Common myeloid progenitor, CD34-positive (primary cell): ENCODE results near the gene CLOCK.

Experiments used
- CTCF ChIA-PET: fragments of 350-600 bp; sonication (Branson Sonifier 250); formaldehyde crosslinking; loops from one replicate; lab custom pipeline; 2021; ENCODE audit warnings: antibody characterized with exemption; lab: Charles Lee
- POLR2A ChIA-PET: fragments of 350-600 bp; sonication (Branson Sonifier 250); formaldehyde crosslinking; loops from one replicate; lab custom pipeline; 2021; ENCODE audit warnings: antibody characterized with exemption; lab: Charles Lee
- DNase-seq, 3 donors: peaks; one replicate each; pipeline versions ENCODE4 v3.0.0 to v3.0.0-alpha.2; 2013
- H3K27ac ChIP-seq, 2 experiments: 1 replicate in 1 of 2; 2 replicates in 1 of 2; pipeline ENCODE4 v1.7.0; 2013; ENCODE audit warnings: inconsistent platforms in 2 of 2, low read length in 2 of 2, mild to moderate bottlenecking in 2 of 2, low read depth in 1 of 2, moderate library complexity in 1 of 2; ENCODE audit not compliant: severe bottlenecking in 2 of 2, insufficient read depth in 1 of 2, poor library complexity in 1 of 2
- H3K27me3 ChIP-seq, 5 experiments: replicated peaks in 2 of 5; 1 replicate in 3 of 5; 2 replicates in 2 of 5; pipeline versions ENCODE4 v1.6.1 to v1.7.0; 2013; ENCODE audit warnings: low read length in 4 of 5, mild to moderate bottlenecking in 2 of 5, moderate library complexity in 2 of 5, inconsistent platforms in 1 of 5; ENCODE audit not compliant: insufficient read depth in 5 of 5, control insufficient read depth in 4 of 5
- H3K36me3 ChIP-seq, 4 experiments: 1 replicate in 2 of 4; 2 replicates in 2 of 4; pipeline versions ENCODE4 v1.6.1 to v1.7.0; 2013; ENCODE audit warnings: low read length in 3 of 4, control low read depth in 1 of 4, mild to moderate bottlenecking in 1 of 4; ENCODE audit not compliant: control insufficient read depth in 4 of 4, insufficient read depth in 4 of 4
- H3K4me1 ChIP-seq, 4 experiments: 1 replicate in 3 of 4; 2 replicates in 1 of 4; pipeline versions ENCODE4 v1.6.1 to v1.7.1; 2013; ENCODE audit warnings: low read length in 3 of 4, mild to moderate bottlenecking in 3 of 4, control low read depth in 1 of 4, inconsistent platforms in 1 of 4, moderate library complexity in 1 of 4; ENCODE audit not compliant: control insufficient read depth in 4 of 4, insufficient read depth in 4 of 4; ENCODE audit errors: control extremely low read depth in 1 of 4
- H3K4me3 ChIP-seq, 7 experiments: 1 replicate in 4 of 7; 2 replicates in 3 of 7; pipeline versions ENCODE4 v1.5.1 to v1.7.0; 2013; ENCODE audit warnings: mild to moderate bottlenecking in 7 of 7, low read length in 6 of 7, moderate library complexity in 6 of 7, inconsistent platforms in 2 of 7, low read depth in 2 of 7, control low read depth in 1 of 7; ENCODE audit not compliant: insufficient read depth in 4 of 7, control insufficient read depth in 1 of 7; ENCODE audit errors: extremely low read depth in 1 of 7
- H3K9me3 ChIP-seq, 5 experiments: 1 replicate in 4 of 5; 2 replicates in 1 of 5; pipeline versions ENCODE4 v1.6.1 to v1.7.1; 2013; ENCODE audit warnings: low read length in 4 of 5, mild to moderate bottlenecking in 2 of 5, inconsistent platforms in 1 of 5, low read depth in 1 of 5, moderate library complexity in 1 of 5; ENCODE audit not compliant: control insufficient read depth in 4 of 5, insufficient read depth in 2 of 5; ENCODE audit errors: control extremely low read depth in 1 of 5
- WGBS: methylation state at CpG from one replicate; pipeline ENCODE4 v1.1.5; 2013; ENCODE audit not compliant: insufficient coverage; 5-methylcytosine and 5-hydroxymethylcytosine counted together

Gene CLOCK

GRCh38 chr4:55530691-55531090, 16.0 kb downstream of the CLOCK start:
- no peaks in the 10 kb centered on the region for H3K4me1 ChIP-seq
- WGBS, result 0% methylated on average over 1 of the region's 4 CpGs
- H3K27me3 ChIP-seq, result no peaks in the 10 kb centered on the region
- CTCF ChIA-PET, result interaction anchor here (1.0 to 1.5 kb wide), 4 partner anchors 11 to 14 kb away, joined by 3 read pairs; no protein-coding TSS in a partner anchor
- peak in 2 of 3 donors; percentile 19 to 49 for DNase-seq
- no peak overlapping the region for H3K27ac ChIP-seq
- POLR2A ChIA-PET, result interaction anchor here (0.7 kb wide), 1 partner anchor 76 kb away, joined by 3 read pairs; no protein-coding TSS in a partner anchor
- peaks cover 0 to 4% (median 1%) of the 10 kb centered on the region in 4 experiments for H3K36me3 ChIP-seq
- H3K4me3 ChIP-seq, result no peak overlapping the region
- peaks cover 0 to 19% (median 5%) of the 10 kb centered on the region in 5 experiments for H3K9me3 ChIP-seq

DNA sequence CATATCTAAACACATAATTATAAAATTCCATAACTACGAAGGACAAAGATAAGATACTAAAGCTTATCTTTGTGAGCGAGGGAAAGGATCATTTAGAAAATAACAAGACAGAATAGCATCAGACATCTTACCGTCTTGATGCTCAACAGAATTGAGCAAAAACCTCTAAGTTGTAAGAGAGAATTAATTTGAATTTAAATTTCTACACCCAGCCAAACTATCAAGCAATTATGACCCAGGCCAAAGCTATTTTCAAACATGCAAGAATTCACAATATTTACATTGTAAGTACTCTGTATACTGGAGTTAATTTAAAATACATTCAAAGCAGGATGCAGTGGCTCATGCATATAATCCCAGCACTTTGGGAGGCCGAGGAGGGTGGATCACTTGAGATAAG, 16.5 kb downstream of the CLOCK start:
- Histone ChIP-seq H3K36me3 (peaks cover 0 to 4% (median 1%) of the 10 kb centered on the region in 4 experiments), H3K4me3 (no peak overlapping the region), H3K9me3 (peaks cover 0 to 19% (median 5%) of the 10 kb centered on the region in 5 experiments), H3K4me1 (no peaks in the 10 kb centered on the region), H3K27ac (no peak overlapping the region), H3K27me3 (no peaks in the 10 kb centered on the region)
- POLR2A ChIA-PET, result interaction anchor here (0.7 kb wide), 1 partner anchor 76 kb away, joined by 3 read pairs; no protein-coding TSS in a partner anchor
- CTCF ChIA-PET, result interaction anchor here (1.0 to 1.5 kb wide), 4 partner anchors 11 to 14 kb away, joined by 3 read pairs; no protein-coding TSS in a partner anchor
- WGBS, result 100% methylated on average over 1 of the region's 4 CpGs
- DNase-seq, result no peak

DNA sequence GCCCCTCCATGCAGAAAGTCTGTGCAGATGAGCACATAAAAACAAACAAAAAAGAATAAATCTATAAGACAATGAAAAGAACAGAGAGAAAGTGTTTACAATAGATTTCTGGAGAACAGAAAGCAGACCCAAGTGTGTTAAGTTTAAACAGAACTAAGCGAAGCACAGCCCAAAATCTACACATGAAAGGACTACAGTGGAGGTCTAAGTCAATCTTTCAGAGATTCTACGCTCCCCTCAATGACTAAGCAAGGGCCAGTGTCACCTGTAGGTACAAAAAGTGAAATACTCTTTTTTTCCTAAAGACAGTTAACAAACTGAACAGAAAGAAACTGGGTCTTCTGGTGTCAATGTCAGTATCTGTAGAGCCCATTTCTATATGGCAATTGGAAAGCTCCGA, 18.2 kb downstream of the CLOCK start:
- H3K9me3 ChIP-seq, result peaks cover 0 to 15% (median 5%) of the 10 kb centered on the region in 5 experiments
- peaks cover 0 to 2% (median under 1%) of the 10 kb centered on the region in 4 experiments for H3K36me3 ChIP-seq
- ChIA-PET CTCF (no interaction called here), POLR2A (no interaction called here)
- H3K27me3 ChIP-seq, result no peaks in the 10 kb centered on the region
- no peak overlapping the region for H3K27ac ChIP-seq
- WGBS, result 97% methylated on average over 3 of the region's 3 CpGs
- H3K4me1 ChIP-seq, result no peaks in the 10 kb centered on the region
- no peak overlapping the region for H3K4me3 ChIP-seq
- no peak for DNase-seq

GRCh38 chr4:55524844-55525571, 21.7 kb downstream of the CLOCK start:
- no peak for DNase-seq
- WGBS, result 94% methylated on average over 2 of the region's 4 CpGs
- Histone ChIP-seq H3K4me1 (no peaks in the 10 kb centered on the region), H3K27me3 (no peaks in the 10 kb centered on the region), H3K4me3 (no peak overlapping the region), H3K36me3 (peaks cover 0 to 2% (median under 1%) of the 10 kb centered on the region in 4 experiments), H3K9me3 (peaks cover 0 to 2% (median 0%) of the 10 kb centered on the region in 5 experiments), H3K27ac (no peak overlapping the region)
- ChIA-PET POLR2A (no interaction called here), CTCF (no interaction called here)

DNA sequence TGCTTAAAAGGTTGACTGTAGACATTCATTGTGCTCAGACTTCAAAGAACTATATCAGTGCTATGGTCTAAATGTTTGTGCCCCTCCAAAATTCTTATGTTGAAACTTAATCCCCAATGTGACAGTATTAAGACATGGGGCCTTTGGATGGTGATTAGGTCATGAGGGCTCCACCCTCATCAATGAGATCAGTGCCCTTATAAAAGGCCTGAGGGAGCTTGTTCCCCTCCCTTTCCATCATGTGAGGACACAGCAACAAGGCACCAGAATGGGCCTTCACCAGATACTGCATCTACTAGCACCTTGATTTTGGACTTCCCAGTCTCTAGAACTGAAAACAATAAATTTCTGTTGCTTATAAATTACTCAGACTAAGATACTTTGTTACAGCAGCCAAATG, 28.3 kb downstream of the CLOCK start:
- POLR2A ChIA-PET, result no interaction called here
- CTCF ChIA-PET, result interaction anchor here (1.1 to 1.5 kb wide), 2 partner anchors 9 to 13 kb away, joined by 3 to 4 read pairs; no protein-coding TSS in a partner anchor

DNA sequence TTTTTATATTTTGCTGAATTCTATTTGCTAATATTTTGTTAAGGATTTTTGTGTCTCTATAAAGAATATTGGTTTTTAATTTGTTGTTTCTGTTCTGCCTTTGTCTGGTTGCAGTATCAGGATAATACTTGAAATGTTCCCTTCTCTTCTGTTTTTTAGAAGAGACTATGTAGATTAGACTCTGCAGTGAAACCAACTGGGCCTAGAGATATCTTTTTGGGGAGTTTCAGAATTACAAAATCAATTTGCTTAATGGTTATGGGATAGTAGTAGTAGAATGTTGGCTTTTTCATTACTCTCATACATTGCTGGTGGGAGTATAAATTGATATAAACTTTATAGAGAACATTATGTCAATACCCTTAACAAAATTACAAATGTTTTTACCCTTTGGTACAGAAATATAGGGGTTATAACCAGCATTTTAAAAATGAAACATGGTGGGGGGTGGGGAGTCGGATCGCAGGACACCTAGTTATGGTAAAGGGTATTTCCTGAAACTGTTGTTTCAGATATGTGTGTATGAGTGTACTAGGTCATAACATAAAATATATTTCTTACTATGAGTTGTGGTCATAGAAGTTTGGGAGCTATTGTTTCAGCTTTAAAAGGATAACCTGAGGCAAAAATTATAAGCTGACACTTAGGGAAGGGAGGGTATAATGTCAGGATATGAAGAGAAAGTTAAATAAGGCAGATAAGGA, 29.0 kb downstream of the CLOCK start:
- Histone ChIP-seq H3K36me3 (peaks cover 0 to 4% (median 0%) of the 10 kb centered on the region in 4 experiments), H3K27ac (no peak overlapping the region), H3K4me3 (no peak overlapping the region), H3K27me3 (no peaks in the 10 kb centered on the region), H3K4me1 (no peaks in the 10 kb centered on the region), H3K9me3 (peaks cover 0 to 27% (median 2%) of the 10 kb centered on the region in 5 experiments)
- no CpG with 5 or more reads among the region's 2 CpGs for WGBS
- ChIA-PET CTCF (interaction anchor here (1.5 kb wide), 1 partner anchor 8 kb away, joined by 4 read pairs; no protein-coding TSS in a partner anchor), POLR2A (no interaction called here)
- DNase-seq, result no peak

More for the DNA sequence above, 28.3 kb downstream of the CLOCK start:
- H3K27me3 ChIP-seq, result no peaks in the 10 kb centered on the region
- peaks cover 0 to 4% (median 0%) of the 10 kb centered on the region in 4 experiments for H3K36me3 ChIP-seq
- no peak overlapping the region for H3K4me3 ChIP-seq
- H3K9me3 ChIP-seq, result peaks cover 0 to 21% (median 2%) of the 10 kb centered on the region in 5 experiments
- DNase-seq, result no peak
- no peak overlapping the region for H3K27ac ChIP-seq
- H3K4me1 ChIP-seq, result no peaks in the 10 kb centered on the region
